ENCODE data around the gene ZFHX3. TPM values are rescaled to one million over a fixed set of nuclear protein-coding genes. Genes with fewer than 3 reads are reported as not detected.

The ZFHX3 gene
- total and polyA plus RNA-seq, 9 of the 15 experiments (the other 6 are each of a cell fraction or from before 2014, with no cell fraction given): 0.01 to 0.23 (median 0.06) TPM; not detected in 4

GRCh38 chr16:72921620-72922019, 126.3 kb downstream of the ZFHX3 start:
- Histone ChIP-seq H3K27me3 (ENCODE audit: control insufficient read depth in 2 of 2, insufficient read depth in 2 of 2, low read length in 2 of 2) (peaks cover 7 to 49% of the 10 kb centered on the region in 2 experiments; a peak in 4 of 5 replicates), H3K9ac (ENCODE audit: insufficient read depth in 1 of 2, low read depth in 2 of 2, low read length in 2 of 2) (no peak overlapping the region), H4K20me1 (replicated peaks; ENCODE audit: control insufficient read depth, insufficient read depth, low read length) (no peaks in the 10 kb centered on the region; the same call in 1 of the 2 replicates), H3K27ac (ENCODE audit: extremely low read depth, low read depth, low read length) (no peak overlapping the region), H3K36me3 (ENCODE audit: control insufficient read depth, insufficient read depth, low read length) (no peaks in the 10 kb centered on the region), H3K4me2 (ENCODE audit: insufficient read depth, low read length) (no peak overlapping the region), H3K4me1 (replicated peaks in 1 of 2; ENCODE audit: control insufficient read depth in 2 of 2, insufficient read depth in 2 of 2, low read length in 2 of 2) (peaks cover 0 to 3% of the 10 kb centered on the region in 2 experiments; a peak in 1 of 5 replicates), H3K79me2 (ENCODE audit: control insufficient read depth, insufficient read depth, low read length) (no peaks in the 10 kb centered on the region), H3K4me3 (no peak overlapping the region), H2AFZ (ENCODE audit: low read depth, low read length) (no peak overlapping the region), H3K9me3 (replicated peaks; ENCODE audit: control insufficient read depth, insufficient read depth, low read depth, low read length) (no peaks in the 10 kb centered on the region), H3K9me1 (ENCODE audit: control insufficient read depth, insufficient read depth, low read length) (no peaks in the 10 kb centered on the region)
- TF ChIP-seq ETV6 (IDR thresholded peaks at IDR 0.05; ENCODE audit: borderline replicate concordance in 1 of 2, low read depth in 2 of 2, low read length in 1 of 2): no peak
- TF ChIP-seq ETV6 (CRISPR knock-in tag; IDR thresholded peaks at IDR 0.05; ENCODE audit: borderline replicate concordance): no peak
- no peak for TF ChIP-seq CHD2 (IDR thresholded peaks at IDR 0.05; ENCODE audit: low read depth, low read length)
- TF ChIP-seq PURB (CRISPR knock-in tag; IDR thresholded peaks at IDR 0.05; ENCODE audit: low read depth): no peak
- no peak for TF ChIP-seq ZNF695 (CRISPR knock-in tag; IDR thresholded peaks at IDR 0.05)
- no peak for TF ChIP-seq MTA2 (IDR thresholded peaks at IDR 0.05; ENCODE audit: low read depth)
- TF ChIP-seq KDM1A (IDR thresholded peaks at IDR 0.05): no peak
- TF ChIP-seq IRF9 (tag; IDR thresholded peaks at IDR 0.05): no peak
- no peak for TF ChIP-seq RREB1 (CRISPR knock-in tag; IDR thresholded peaks at IDR 0.05)
- TF ChIP-seq CXXC5 (CRISPR knock-in tag; IDR thresholded peaks at IDR 0.05): no peak
- no peak for TF ChIP-seq NCOA4 (IDR thresholded peaks at IDR 0.05; ENCODE audit: partially characterized antibody)
- no peak for FAIRE-seq
- intact Hi-C loops (cut with micrococcal nuclease): no loop called here
- no TSS peak for BruUV-seq (replicated peaks)
- WGBS (ENCODE audit: insufficient coverage, low coverage, missing lambda C conversion rate): 2% methylated on average over 14 of the region's 15 CpGs
- no peak for ATAC-seq
- no peak for DNase-seq (ENCODE audit: extremely low read depth in 1 of 4, low spot score in 3 of 4)
- in situ Hi-C loops (cut with MboI): no loop called here
- POLR2A ChIA-PET: interaction anchor here (0.6 kb wide), 1 partner anchor 970 kb away, joined by 3 read pairs; no protein-coding TSS in a partner anchor
- CTCF ChIA-PET (ENCODE audit: low intra/inter-chr PET ratio): no interaction called here

Measured in K562 (cell line).